ENCODE measurements around the gene SEZ6L.

DNA sequence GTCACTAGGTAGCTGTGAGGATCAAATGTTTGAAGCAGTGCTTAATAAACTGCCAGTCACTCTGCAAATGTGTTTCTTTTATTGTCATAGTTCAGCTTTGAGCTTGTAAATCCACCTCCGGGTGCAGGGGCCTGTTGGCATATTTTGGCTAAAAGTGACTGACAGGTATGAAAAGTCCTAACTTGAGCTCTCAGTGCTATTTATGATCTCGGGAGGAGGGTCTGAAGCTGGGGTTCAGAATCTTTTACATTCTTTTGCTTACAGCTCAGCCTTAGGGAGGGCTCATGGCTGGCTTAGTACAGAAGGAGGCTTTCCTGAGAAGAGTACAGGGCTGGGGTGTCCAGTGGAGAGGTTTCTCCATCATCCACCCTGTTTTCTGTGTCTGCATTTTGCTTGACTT, 261.3 kb downstream of the SEZ6L start:
- TF ChIP-seq, protein P1, sequence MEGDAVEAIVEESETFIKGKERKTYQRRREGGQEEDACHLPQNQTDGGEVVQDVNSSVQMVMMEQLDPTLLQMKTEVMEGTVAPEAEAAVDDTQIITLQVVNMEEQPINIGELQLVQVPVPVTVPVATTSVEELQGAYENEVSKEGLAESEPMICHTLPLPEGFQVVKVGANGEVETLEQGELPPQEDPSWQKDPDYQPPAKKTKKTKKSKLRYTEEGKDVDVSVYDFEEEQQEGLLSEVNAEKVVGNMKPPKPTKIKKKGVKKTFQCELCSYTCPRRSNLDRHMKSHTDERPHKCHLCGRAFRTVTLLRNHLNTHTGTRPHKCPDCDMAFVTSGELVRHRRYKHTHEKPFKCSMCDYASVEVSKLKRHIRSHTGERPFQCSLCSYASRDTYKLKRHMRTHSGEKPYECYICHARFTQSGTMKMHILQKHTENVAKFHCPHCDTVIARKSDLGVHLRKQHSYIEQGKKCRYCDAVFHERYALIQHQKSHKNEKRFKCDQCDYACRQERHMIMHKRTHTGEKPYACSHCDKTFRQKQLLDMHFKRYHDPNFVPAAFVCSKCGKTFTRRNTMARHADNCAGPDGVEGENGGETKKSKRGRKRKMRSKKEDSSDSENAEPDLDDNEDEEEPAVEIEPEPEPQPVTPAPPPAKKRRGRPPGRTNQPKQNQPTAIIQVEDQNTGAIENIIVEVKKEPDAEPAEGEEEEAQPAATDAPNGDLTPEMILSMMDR (IDR thresholded peaks at IDR 0.05; ENCODE audit: borderline replicate concordance, extremely low read depth, low read length, poor library complexity, severe bottlenecking): no peak
- TF ChIP-seq EZH2 (IDR thresholded peaks at IDR 0.05; ENCODE audit: borderline replicate concordance, low read depth, low read length, severe bottlenecking): no peak

Data from DND-41 (cell line).